Astrocyte of the spinal cord (primary cell): ENCODE results near the gene CCL24.
"Not testable (repeated sequence)": the region's sequence is repeated elsewhere in the genome, so short reads cannot be mapped to it uniquely, and the experiment has no call there.

Experiments
- DNase-seq: peaks from one replicate; pipeline ENCODE4 v3.0.0; 2011; ENCODE audit warnings: low read depth, low spot score
- H3K4me3 ChIP-seq: 2 replicates; pipeline ENCODE4 v1.5.1; 2011; ENCODE audit warnings: low read depth, mild to moderate bottlenecking, low read length, moderate library complexity
- CTCF ChIP-seq: IDR thresholded peaks from 2 replicates; pipeline ENCODE4 v1.5.1; 2012; ENCODE audit warnings: low read depth, mild to moderate bottlenecking, low read length, inconsistent platforms
- in situ Hi-C: cut with HindIII; loops from 2 replicates; pipeline ENCODE4 v1.10.0; 2017; ENCODE audit warnings: low sequenced_read_pairs

Gene CCL24

GRCh38 chr7:75771224-75771623 is 42.4 kb downstream of the CCL24 start:
- in situ Hi-C loops, result no loop called here
- DNase-seq, result peak; percentile 31
- TF ChIP-seq CTCF, result no peak
- no peak overlapping the region for H3K4me3 ChIP-seq

- peak; percentile 75 for TF ChIP-seq CTCF
- in situ Hi-C loops, result no loop called here
- peak; percentile 71 for DNase-seq
- H3K4me3 ChIP-seq, result no peak overlapping the region
Measured at GRCh38 chr7:75762350-75762917, 51.2 kb downstream of the CCL24 start.

GRCh38 chr7:75761801-75762200 is 51.8 kb downstream of the CCL24 start:
- DNase-seq, in situ Hi-C loops, H3K4me3 ChIP-seq: not testable (repeated sequence)
